Endometrial microvascular endothelial cells (primary cell): ENCODE measurements around the gene ALDOC. TPM values are rescaled to one million over a fixed set of nuclear protein-coding genes. Genes with fewer than 3 reads are reported as not detected.
"Not testable (repeated sequence)": the region's sequence is repeated elsewhere in the genome, so short reads cannot be mapped to it uniquely, and the experiment has no call there.

Experiments used
- in situ Hi-C: cut with HindIII; loops from 2 replicates; pipeline ENCODE4 v1.10.0; 2017; ENCODE audit warnings: low sequenced_read_pairs, low pct_unique_long_range_greater_than_20kb; ENCODE audit errors: inconsistent ontology term
- total RNA-seq: library from RNA; depleted of rRNA; stranded (reverse); fragments of >200 nt; gene quantifications from one replicate; pipeline ENCODE4 v1.2.3, GENCODE V29; 2015; ENCODE audit errors: inconsistent ontology term

Gene ALDOC
- total RNA-seq, 1 donor from 2014 or later, result 8.9 TPM

DNA sequence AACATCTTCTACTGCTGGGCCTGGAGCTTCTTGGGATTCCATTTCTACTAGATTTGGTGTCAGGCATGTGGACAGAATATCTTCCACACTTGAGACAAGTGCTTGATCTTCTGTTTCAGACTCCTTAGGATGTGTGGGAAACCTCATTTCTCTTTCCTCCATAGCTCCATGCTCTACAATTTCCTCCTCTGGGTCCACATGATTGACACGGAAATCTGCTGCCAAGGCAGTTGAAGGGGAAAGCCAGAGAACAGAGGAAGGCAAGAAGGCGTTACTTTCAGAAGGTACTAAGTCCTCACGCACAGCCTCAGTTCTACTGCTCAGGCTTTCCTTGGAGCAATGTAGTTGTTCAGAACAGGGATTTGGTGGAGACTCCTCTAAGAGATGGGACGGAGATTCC lies 15.6 kb upstream of the ALDOC start:
- in situ Hi-C loops, result no loop called here

DNA sequence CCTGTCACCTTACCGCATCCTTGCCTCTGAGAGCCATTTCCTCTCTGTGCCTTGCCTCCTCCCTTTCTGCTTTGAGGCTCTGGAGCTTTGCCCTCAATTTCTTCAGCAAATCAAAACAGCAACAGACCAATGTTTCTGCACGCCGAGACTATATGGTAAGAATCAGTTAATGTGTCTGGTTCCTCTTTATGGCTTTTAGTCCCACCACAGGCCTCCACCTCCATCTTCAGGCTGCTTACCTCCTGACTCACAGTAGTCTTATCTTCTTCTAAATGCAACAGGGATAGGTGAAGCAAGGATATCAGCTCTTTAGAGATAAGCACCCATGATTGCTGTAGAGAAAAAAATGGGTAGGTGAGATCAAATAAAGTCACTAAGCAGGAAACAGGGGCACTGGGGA lies 9.2 kb upstream of the ALDOC start:
- in situ Hi-C loops, result no loop called here

DNA sequence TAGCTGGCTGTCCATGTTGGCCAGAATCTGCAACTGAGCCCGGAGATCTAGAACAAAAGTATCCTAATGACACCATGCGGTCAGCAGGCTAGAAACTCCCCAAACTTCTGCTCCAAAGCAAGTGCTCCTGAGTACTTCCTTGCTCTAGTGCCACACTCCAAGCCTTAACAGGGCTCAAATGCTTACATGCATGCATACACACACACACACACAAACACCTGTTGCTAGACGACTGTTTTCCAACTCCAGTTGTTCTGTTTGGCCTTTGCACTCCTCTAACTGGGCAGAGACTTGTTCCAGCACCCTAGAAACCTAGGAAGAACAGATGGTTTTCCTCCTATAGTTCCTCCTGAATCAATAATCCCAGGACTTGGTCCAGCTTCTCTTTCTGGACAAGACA lies 7.7 kb upstream of the ALDOC start:
- in situ Hi-C loops, result no loop called here

DNA sequence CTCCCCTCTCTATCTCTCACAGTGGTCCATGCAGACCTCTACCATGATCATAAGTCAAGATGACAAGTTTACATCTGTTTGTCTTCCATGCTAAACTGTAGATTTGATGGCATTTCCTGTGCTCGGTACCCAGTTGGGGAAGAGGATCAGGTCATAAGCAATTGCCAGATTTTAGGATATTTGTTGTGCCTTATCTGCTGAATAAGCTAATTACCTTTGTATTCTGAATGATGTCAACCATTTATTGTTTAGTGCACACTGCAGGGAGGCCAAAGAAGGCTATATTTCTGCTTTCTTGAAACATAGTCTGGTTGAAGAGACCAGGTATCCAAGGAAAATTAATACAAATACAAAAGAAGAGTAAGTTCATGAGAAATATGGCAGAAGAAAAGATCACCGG lies 5.8 kb upstream of the ALDOC start:
- in situ Hi-C loops, result no loop called here

DNA sequence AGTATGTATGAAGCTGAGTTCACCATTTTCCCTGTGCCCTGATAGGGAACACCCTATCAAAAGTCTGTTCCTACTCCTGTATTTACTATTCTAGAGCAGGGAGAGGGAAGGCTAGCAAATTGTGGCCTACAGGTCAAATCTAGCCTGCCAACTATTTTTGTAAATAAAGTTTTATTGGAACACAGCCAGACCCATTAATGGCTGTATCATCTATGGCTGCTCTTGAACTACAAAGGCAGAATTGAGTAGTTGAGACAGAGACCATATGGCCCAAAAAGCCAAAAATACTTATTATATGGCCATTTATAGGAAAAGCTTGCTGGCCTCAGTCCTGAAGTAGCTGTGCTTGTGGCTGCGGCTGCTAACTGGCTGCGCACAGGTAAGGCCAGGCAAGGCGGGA lies 4.3 kb upstream of the ALDOC start:
- in situ Hi-C loops, result no loop called here

DNA sequence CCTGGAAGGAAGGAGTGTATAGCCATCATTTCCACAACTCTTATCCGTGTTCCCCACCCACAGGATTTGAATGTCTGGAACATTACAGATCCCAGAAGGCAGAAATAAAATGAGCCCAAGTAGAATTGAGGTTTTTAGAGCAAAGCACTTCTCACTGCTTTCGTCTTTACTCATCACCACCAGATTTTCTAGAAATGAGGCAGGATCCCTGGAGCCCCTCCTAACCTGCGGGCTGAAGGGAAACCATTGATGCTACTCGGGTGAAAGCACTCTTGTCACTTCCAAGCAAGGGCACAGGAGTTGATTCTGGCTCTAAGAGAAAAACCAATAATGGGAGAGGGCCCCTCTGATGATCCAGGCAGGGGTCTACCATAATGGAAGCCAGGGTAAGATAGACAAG lies 2.8 kb upstream of the ALDOC start:
- in situ Hi-C loops, result no loop called here

DNA sequence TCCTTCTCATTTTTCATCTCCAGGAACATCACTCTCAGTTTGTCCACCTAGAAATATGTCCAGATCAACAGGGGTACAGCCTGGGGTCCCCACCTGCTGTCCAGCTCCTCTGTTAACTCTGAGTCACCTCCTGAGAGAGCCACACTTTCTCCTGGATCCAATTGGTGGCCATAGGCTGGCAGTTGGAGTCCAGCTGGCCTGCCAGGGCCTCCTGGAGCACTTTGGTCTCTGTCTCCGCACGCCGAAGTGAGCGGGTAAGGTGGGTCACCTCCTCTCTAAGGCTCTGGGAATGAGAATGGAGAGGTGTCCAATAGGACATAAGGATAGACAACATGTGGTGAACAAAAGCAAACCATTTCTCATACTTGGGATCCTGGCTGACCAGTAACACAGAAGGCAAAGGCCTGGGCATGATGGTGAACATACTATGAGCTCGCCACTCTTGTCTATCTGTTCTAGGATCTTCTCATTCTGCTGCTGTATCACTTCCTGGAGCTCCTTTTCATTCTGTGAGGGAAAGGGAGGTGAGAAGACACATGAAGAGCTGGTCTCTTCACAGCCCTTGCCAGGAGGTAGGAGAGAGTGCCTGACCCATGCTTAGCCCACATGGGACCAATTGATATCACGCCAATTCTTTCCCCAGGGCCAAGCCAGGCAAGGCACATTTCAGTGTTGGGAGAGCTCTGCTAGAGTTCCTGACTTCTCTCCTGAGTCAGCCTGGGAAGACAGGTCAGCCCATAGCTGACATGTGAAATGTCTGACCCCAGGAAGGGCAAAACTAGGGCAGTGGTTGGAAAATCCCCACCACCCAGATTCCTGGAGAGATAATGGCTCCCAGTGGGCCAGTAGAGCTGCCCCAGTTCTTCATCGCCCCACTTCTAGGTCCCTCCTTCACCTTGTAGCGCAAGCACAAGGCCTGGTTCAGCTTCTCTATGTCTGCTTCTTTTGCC lies 1.8 kb upstream of the ALDOC start:
- in situ Hi-C loops, result no loop called here

DNA sequence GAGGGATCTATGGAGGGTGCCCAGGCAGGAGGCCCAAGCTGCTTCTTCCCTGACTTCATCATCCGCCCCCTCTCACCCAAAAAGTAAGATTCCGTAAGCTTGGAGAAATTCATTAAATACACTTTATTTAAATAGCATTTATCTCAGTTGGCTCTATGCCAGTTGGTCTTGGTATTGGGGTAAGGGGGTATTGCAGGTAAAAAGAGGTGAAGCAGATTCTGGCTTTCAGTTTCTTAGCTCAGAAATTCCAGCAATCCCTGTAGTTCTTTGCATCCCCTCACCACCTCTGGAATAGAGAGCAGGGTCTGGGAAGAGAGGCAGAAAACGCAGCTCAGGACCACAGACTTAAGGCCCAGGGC lies 750 bp upstream of the ALDOC start:
- in situ Hi-C loops, result no loop called here

DNA sequence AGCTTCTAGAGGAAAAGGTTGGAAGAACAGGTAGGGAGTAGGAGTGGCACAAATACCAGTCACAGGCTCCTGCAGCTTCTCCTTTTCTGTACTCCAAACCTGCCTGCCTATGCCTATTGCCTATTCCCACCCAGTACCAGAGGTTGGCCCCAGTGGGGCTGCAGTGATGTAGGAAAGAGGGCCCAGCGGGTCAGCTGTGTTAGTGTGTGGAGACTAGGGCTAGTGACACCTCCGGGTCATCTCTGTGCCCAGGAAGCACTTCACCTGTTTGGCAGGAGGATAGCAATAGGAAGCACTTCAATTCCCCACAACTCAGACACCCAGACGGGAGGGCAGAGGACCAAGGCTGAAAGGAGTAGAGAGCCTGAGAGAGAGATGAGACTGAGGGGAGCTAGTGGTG lies 679 bp downstream of the ALDOC start:
- in situ Hi-C loops, result not testable (repeated sequence)

DNA sequence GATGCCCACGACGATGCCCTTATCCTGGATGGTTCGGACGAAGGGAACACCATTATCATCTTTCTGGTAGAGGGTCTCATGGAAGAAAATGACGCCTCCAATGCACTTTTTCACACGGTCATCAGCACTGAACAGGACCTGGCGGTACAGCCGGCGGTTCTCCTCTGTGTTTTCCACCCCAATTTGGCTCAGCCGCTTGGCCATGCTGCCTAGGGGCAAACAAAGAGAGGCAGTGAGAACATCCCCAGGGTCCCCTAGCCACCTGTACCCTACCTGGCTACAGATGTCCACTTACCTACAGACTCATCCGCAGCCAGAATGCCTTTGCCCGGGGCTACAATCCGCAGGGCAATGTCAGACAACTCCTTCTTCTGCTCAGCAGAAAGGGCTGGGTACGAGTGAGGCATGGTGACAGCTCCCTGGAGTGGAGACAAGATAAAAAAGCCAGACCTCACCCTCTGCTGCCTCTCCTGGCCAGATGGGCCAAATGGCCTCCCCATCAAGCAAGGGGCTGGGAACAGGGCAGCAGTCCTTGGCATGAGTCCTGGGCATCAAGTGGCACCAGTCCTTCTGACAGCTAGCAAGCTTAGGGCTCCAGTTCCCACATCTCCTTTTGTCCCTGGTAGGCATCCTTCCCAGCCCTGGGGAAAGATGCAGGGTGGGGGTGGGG lies 1.4 kb downstream of the ALDOC start:
- in situ Hi-C loops, result no loop called here

DNA sequence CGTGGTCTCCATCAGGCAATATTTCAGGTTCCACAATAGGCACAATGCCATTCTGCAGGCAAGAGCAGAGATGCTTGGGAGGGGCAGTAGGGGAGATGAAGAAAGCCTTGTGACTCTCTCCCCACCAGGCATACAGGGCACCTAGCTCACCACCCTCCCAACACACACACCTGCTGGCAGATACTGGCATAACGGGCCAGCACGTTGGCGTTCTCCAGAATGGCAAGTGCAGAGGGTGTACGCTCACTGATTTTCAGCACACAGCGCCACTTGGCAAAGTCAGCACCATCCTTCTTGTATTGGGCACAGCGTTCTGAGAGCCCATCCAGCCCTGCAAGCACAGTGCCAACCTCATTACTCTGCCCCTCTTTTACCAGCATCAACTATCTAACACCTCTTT lies 2.2 kb downstream of the ALDOC start:
- in situ Hi-C loops, result no loop called here

DNA sequence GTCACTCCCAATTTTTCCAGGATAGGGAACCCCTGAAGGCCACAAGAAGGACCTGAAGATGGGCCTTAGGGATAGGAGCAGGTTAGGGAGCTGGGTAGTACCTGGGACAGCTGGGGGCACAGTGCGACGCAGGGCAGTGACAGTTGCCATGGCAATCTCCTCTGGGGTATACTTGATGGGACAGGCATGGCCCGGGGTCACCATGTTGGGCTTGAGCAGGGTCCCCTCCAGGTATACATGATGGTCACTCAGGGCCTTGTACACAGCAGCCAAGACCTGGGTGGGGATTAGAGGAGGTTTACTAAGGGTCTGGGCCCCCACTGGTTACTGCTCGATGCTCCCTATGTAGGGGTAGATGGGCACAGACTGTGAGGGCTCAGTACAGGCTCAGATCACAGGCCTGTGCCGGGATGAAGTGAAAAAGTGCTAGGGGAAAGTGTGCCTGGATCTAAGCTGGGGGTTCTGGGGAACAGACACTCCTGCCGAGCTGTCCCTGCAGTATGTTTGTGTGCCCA lies 2.7 kb downstream of the ALDOC start:
- in situ Hi-C loops, result no loop called here

DNA sequence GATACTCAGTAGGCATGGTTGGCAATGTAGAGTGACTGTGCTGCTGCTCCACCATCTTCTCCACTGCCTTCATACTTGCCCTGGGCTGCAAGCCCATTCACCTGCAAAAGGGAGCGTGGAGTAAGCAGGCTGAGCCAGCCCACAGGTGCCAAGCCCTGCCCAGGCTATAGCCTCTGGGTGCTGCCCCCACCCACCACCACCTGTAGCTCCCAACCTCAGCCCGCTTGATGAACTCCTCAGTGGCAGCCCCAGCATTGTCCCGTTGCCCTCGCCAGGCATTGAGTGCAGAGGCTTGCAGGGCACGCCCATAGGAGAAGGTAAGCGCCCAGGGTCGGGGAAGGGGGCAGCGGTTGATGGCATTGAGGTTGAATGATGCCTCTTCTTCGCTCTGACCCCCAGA lies 3.2 kb downstream of the ALDOC start:
- in situ Hi-C loops, result no loop called here

DNA sequence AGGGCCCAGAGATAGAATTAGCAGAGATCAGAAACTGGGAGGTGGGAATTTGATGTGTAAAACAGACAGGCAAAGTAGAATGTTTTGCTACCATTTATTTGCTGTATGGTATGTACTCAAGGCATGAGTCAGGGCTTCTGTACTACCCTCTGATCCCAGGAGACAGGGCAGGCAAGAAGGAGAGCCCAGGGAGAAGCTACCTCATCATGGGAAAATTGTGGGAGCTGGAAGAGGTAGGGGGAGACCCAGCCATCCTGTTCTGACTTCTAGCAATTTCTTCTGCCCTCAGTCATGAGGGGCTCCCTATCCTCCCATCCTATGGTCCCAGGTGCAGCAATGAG lies 3.7 kb downstream of the ALDOC start:
- in situ Hi-C loops, result no loop called here

DNA sequence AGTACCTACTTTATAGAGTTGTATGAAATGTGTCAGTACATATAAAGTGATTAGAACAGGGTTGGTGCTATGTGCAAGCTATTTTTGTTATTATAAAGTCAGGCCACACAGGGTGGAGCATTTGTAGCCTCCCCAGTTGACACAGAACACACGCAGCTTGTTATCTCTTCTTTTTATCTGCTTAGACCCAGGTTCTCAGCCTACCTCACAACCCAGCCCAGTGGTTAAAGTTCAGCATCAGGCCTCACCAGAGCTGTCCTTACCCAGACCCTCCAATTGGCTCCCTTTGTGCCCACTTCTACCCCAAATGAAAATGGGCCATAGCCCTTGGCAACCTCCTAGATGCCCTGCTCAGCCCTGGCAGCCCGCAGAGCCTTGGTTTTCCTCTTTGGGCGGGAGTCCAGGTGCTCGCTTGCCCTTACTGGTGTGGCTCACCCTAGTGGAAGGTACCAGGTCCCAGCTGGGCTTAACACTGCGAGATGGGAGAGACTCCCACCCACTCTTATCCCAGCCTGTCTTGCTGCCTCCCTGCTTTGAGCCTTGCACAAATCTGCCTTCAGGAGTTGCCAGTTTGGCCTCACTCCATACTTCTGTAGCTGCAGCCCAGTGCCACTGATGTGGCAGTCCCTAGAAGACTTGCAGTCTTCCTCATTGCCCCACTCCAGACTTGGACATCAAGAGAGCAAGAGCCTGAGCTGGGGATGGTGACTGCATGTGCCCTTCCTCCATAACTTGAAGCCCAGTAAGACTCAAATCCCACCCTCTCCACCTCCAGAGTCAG lies 4.2 kb downstream of the ALDOC start:
- in situ Hi-C loops, result no loop called here

DNA sequence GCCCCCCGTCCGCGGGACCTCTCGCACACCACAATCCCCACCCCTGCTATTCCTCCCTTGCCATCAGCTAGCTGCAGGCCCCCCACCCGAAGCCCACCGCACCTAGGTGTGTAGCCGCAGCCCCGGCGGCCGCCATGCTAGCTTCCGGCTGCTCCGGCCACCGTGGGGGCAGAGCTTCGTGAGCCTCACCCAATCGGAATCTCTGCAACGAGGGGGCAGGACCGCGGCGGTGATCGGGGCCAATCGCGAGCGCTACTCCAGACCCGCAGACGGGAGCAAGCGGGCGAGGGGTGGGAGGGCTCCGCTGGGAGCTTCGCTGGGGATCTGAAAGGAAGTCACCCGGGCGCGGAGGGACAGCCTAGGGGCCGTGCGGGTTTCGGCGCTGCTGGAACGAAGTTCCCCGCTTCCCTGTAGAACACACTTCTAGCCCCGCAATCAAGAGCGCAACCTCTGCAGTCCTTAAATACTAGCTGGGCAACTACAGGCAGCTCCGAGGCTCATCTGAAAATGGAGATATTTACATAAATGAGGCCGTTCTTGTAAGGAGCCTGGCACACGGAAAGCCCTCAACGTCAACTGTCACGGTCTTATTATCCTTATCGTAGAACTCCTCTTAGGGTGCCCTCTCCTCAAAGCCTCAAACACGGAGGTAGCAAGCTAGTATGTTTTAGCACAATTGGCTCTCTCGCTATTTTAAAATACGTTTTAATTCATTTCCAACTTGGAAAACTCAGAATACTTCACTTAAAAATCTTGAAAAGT lies 5.2 kb downstream of the ALDOC start, which contains the start of gene PIGS:
Gene PIGS (minus strand): TSS at position 164 of the 762 bp plus-strand sequence. CDS start 28 bp downstream, at position 136.
- in situ Hi-C loops, result no loop called here

DNA sequence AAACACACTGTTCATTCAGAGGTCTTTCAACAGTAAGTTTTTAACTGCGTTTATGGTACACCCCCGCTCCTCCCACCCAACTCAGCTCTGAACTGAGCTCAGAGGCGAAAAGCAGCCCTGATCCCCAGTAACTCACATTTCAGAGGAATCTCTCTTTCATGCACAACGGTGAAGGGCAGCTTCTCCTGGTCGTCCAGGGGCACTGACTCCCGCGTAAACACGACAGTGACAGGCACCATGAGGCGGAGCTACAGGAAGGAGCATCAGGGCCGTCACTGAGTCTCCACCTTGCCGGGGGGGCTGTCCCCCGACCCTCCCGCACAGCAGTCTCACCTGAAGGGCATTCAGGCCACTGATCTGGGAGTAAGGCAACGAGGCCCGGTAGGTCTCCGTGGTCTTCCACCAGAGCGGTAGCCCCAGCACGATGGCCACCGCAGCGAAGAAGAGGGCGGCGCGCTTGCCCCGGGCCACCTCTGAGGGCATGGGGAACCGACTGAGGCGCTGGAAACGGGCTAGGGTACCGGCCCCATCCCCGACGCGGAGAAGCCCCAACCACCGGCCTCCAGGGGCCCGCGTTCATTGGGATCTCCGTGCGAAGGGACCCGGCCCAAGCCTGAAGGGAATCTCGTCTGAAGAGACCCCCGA lies 5.9 kb downstream of the ALDOC start:
- in situ Hi-C loops, result no loop called here

DNA sequence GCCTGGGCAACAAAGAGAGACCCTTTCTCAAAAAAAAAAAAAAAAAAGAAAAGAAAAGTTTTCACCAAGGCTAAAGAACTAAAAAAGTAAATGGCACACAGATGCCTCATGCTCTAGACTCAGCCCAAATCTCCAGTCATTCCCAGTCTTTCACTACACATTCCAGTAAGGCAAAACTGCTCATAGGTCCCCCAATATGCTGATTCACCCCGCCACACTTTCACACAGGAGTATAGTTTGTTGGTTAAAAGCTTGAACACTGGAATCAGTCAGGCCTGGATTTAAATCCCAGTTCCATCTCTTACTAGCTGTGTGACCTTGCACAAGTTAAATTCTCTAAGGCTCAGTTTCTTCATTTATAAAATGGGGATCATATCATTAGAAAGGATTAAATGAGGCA lies 7.2 kb downstream of the ALDOC start:
- in situ Hi-C loops, result no loop called here
